Stimulated activated naive CD8-positive, alpha-beta T cell treated with anti-CD3 and anti-CD28 coated beads, Interleukin-15, Interleukin-2, amounts not matched to agents 100 ng/mL and 50 ng/mL, for 24 hours (primary cell): ENCODE measurements around the gene GDF11.

ENCODE experiments used
- H3K27ac Mint-ChIP-seq: one replicate; pipeline ENCODE4 v1.8.0; 2021; ENCODE audit warnings: mild to moderate bottlenecking, mixed read lengths
- H3K27me3 Mint-ChIP-seq: one replicate; pipeline ENCODE4 v1.8.0; 2021; ENCODE audit warnings: mixed read lengths
- H3K36me3 Mint-ChIP-seq: one replicate; pipeline ENCODE4 v1.8.0; 2021; ENCODE audit warnings: low read depth, mixed read lengths
- H3K4me1 Mint-ChIP-seq: one replicate; pipeline ENCODE4 v1.8.0; 2021; ENCODE audit warnings: low read depth, mixed read lengths
- H3K4me3 Mint-ChIP-seq: one replicate; pipeline ENCODE4 v1.8.0; 2021; ENCODE audit warnings: mild to moderate bottlenecking, mixed read lengths
- H3K9me3 Mint-ChIP-seq: one replicate; pipeline ENCODE4 v1.8.0; 2021; ENCODE audit warnings: mixed read lengths

GDF11 gene

GRCh38 chr12:55742719-55743405 is at the start of gene GDF11:
Gene GDF11 (plus strand): TSS chr12:55743122. CDS start chr12:55743317, 195 bp downstream.
- peaks cover 44% of the 10 kb centered on the region for H3K4me1 Mint-ChIP-seq

DNA sequence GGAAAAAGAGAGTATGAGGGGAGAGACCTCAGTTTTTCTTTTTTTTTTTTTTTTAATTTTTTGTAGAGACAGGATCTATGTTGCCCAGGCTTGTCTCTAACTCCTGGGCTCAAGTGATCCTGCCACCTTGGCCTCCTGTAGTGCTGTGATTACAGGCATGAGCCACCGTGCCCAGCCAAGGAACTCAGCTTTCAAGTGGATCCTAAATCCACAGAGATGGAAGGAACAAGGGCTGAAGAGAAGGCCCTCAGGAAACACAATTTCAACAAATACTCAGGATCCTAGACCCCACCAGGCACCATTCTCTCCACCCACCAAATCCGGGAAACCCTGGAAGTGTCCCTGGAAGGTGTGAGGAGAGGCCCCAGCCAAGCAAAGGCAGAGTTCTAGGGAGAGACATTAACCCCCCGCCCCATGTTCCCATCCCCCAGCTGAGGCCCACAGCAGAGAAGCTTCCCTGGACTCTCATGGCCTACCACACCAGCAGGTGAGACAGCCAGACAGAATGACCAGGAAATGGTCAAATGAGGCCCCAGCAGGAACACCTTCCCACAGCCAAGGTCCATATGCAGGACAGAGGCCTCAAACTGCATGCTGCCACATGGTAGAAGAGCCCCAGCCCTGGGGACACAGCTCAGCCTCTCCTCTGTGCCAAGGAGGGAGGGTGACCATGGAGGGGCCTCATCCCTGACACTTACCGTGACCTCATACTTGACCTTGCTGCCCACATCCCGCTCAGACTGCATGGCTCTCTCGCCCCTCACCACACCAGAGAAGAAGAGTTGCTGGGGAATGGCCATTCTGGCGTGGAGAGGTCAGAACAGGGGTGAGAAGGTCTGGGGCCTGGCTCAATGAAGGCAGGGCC is 49.4 kb upstream of the GDF11 start:
- Mint-ChIP-seq H3K27ac (no peak overlapping the region), H3K36me3 (no peaks in the 10 kb centered on the region), H3K4me3 (no peak overlapping the region), H3K27me3 (no peaks in the 10 kb centered on the region), H3K4me1 (no peaks in the 10 kb centered on the region), H3K9me3 (no peaks in the 10 kb centered on the region)

More at GRCh38 chr12:55742719-55743405, at the start of gene GDF11:
- Mint-ChIP-seq H3K4me3 (peak within 1 kb of the TSS; percentile 88), H3K36me3 (no peaks in the 10 kb centered on the region), H3K27ac (peak within 1 kb of the TSS; percentile 76), H3K9me3 (no peaks in the 10 kb centered on the region), H3K27me3 (no peaks in the 10 kb centered on the region)

- H3K9me3 Mint-ChIP-seq = no peaks in the 10 kb centered on the region
- H3K36me3 Mint-ChIP-seq = no peaks in the 10 kb centered on the region
- H3K27ac Mint-ChIP-seq = no peak overlapping the region
- H3K27me3 Mint-ChIP-seq = no peaks in the 10 kb centered on the region
- no peaks in the 10 kb centered on the region for H3K4me1 Mint-ChIP-seq
- no peak overlapping the region for H3K4me3 Mint-ChIP-seq
Observed at GRCh38 chr12:55694188-55694515, 48.8 kb upstream of the GDF11 start.

- Mint-ChIP-seq H3K36me3 (no peaks in the 10 kb centered on the region), H3K4me1 (no peaks in the 10 kb centered on the region), H3K27me3 (no peaks in the 10 kb centered on the region), H3K27ac (no peak overlapping the region), H3K4me3 (no peak overlapping the region), H3K9me3 (no peaks in the 10 kb centered on the region)
Observed at GRCh38 chr12:55694651-55695050, 48.3 kb upstream of the GDF11 start.

DNA sequence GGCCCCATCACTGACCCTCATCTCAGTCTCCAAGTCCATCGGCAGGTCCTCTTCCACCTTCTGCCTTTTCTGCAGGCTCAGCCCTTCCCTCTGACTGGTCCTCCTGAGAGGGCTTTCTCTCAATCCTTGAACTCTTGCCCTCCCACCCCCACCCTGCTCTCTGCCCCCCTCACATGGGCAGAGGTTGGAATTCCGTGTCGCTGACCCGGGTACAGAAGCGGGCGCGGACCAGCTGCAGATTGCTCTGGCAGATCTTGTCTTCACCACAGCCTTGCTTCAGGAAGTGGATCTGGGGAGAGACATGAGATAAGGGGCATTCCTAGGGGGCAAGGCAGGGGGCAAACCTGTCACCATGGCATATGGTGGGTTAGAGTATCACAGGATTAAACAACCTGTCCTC is 47.6 kb upstream of the GDF11 start:
- H3K9me3 Mint-ChIP-seq = no peaks in the 10 kb centered on the region

DNA sequence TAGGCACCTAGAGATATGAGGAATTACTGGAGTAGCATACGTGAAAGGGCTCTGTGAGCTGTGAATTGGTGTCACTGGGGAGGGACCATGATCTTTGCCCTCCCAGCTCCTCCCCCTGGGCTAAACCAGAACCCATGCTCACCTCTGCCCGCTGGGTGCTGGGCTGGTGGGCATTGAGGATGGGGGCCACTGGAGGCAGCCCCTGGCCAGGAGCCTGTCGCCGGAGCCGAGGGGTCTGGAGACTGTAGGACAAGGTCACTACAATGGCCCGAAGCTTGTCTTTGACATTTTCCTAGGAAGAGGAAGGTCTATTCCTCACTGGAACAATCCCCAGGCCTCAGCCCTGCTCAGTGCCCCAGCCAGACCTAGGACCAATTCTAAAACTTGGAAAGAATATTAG is 46.8 kb upstream of the GDF11 start:
- H3K4me3 Mint-ChIP-seq = no peak overlapping the region
- H3K4me1 Mint-ChIP-seq = no peaks in the 10 kb centered on the region
- H3K9me3 Mint-ChIP-seq = no peaks in the 10 kb centered on the region
- no peaks in the 10 kb centered on the region for H3K27me3 Mint-ChIP-seq
- no peak overlapping the region for H3K27ac Mint-ChIP-seq
- no peaks in the 10 kb centered on the region for H3K36me3 Mint-ChIP-seq

More for the DNA sequence above, 47.6 kb upstream of the GDF11 start:
- Mint-ChIP-seq H3K27ac (no peak overlapping the region), H3K27me3 (no peaks in the 10 kb centered on the region), H3K4me3 (no peak overlapping the region), H3K36me3 (no peaks in the 10 kb centered on the region), H3K4me1 (no peaks in the 10 kb centered on the region)

DNA sequence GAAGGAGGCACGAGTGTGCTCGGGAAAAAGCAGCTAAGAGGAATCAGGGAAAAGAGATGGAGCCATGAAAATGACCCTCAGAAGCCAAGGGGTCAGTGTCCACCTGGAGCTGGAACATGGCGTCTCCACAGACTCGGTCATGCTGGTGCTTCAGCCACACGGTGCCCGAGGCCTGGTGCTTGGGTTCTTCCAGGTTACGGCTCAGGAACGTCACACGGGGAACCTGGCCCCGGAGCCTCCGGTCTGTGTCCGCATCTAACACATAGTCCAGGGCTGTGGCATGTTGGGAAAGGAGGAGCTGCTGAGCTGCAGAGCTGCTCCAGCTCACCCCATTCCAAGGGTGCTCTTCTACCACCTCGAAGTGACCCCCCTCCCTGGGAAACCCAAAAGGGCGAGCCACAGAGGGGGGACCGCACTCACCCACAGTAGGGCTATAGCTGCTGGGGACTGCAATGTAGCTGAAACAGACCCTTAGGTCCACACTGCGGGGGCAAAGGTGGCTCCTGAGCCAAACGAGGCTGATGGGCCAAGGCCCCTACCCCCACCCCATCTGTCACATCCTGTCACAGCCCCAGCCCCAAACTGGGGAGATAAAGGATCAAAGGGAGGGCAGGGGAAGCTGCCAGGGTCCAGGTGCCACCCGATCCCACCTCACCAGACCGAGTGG is 46.0 kb upstream of the GDF11 start:
- H3K27ac Mint-ChIP-seq = no peak overlapping the region

DNA sequence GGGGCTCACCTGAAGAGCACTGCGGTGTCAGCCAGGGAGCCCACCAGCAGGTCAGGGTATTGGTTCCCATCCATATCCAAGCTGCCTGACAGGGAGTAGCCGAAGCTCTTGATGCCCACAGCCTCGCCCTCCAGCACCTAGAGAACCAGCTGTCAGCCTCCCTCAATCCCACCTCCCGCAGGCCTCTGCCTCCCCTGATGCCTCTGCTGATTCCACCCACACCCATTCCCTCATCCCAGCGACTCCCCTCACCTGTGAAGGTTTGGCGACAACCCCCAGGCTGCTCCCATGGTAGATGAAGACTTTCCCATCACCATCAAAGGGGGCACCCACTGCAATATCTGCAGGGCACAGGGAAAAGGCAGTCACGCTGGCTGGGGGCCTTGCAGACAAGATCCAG is 45.2 kb upstream of the GDF11 start:
- Mint-ChIP-seq H3K27ac (no peak overlapping the region), H3K4me1 (no peaks in the 10 kb centered on the region), H3K27me3 (no peaks in the 10 kb centered on the region), H3K9me3 (no peaks in the 10 kb centered on the region), H3K36me3 (no peaks in the 10 kb centered on the region), H3K4me3 (no peak overlapping the region)

More for the DNA sequence above, 46.0 kb upstream of the GDF11 start:
- no peak overlapping the region for H3K4me3 Mint-ChIP-seq
- no peaks in the 10 kb centered on the region for H3K27me3 Mint-ChIP-seq
- no peaks in the 10 kb centered on the region for H3K9me3 Mint-ChIP-seq
- no peaks in the 10 kb centered on the region for H3K4me1 Mint-ChIP-seq
- H3K36me3 Mint-ChIP-seq = no peaks in the 10 kb centered on the region

DNA sequence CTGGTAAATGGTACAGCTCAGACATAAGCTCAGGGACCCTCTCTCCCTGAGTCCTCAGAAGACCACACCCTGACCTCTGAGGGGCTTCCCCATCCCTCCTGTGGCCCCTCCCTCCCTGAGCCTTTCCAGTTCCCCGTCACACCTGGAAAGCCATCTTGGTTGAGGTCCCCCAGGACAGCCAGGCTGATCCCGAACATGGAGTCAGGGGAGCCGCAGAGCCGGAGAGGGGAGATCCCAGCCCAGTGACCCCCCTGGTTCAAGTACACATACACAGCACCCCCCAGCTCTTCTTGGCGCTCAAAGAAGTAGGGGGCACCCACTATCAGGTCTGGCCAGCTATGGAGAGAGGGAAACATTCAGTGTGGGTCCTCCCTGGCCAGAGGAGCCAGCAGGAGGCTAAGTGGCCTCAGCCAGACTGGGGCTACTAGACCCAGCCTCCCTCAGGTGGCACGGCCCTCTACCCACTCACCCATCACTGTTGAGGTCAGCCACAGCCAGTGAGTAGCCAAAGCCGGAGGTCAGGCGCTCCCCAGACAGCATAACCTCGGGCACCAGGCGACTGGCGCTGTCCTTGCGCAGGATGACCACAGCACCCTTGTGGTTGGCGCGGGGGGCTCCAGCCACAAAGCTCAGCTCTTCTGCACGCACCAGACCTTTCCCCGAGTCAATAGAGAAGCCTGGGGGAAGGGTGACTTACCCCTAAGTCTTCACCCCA is 44.5 kb upstream of the GDF11 start:
- Mint-ChIP-seq H3K27me3 (no peaks in the 10 kb centered on the region), H3K4me1 (no peaks in the 10 kb centered on the region), H3K9me3 (no peaks in the 10 kb centered on the region), H3K4me3 (no peak overlapping the region), H3K36me3 (no peaks in the 10 kb centered on the region), H3K27ac (no peak overlapping the region)

- Mint-ChIP-seq H3K27me3 (no peaks in the 10 kb centered on the region), H3K9me3 (no peaks in the 10 kb centered on the region), H3K4me1 (no peaks in the 10 kb centered on the region), H3K27ac (no peak overlapping the region), H3K36me3 (no peaks in the 10 kb centered on the region), H3K4me3 (no peak overlapping the region)
Observed at GRCh38 chr12:55698965-55699364, 44.0 kb upstream of the GDF11 start.

GRCh38 chr12:55699471-55700055 is 43.4 kb upstream of the GDF11 start:
- no peaks in the 10 kb centered on the region for H3K36me3 Mint-ChIP-seq
- no peak overlapping the region for H3K4me3 Mint-ChIP-seq
- no peaks in the 10 kb centered on the region for H3K27me3 Mint-ChIP-seq
- H3K9me3 Mint-ChIP-seq = no peaks in the 10 kb centered on the region
- no peak overlapping the region for H3K27ac Mint-ChIP-seq
- H3K4me1 Mint-ChIP-seq = no peaks in the 10 kb centered on the region

DNA sequence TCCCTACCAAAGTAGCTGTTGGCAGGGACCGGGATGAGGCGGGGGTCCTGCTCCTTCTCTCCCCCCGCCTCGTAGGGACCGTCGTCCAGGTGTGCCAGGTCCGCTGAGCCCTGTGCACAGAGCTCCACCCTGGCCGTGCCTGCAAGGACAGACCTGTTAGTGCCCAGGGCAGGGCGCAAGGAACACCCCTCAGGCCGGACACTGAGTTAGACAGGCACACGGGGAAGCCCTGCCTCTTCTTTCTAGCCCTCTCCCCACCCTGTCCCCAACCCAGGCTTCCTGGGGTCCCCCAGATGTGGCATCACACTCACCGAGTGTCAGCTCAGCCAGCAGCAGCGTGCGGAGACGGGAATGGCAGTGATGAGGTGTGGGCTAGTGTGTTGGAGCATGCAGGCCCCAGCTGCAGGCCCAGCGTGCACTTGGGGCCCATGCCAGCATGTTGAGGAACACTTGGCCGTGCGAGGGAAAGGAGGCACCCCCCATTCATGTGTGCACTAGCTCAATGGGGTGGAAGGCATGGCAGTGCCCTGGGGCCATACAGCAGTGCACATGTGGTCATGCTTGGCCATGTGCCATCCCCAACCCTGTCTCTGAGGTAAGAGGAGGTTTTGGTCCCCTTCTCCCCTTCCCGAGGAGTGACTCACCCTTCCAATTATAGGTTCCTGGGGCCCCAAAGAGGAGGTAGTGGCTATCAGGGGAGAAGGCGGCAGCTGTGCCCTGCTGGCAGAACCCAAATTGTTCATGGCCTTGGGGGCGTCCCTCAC is 42.5 kb upstream of the GDF11 start:
- no peaks in the 10 kb centered on the region for H3K27me3 Mint-ChIP-seq
- H3K27ac Mint-ChIP-seq = no peak overlapping the region
- no peak overlapping the region for H3K4me3 Mint-ChIP-seq
- no peaks in the 10 kb centered on the region for H3K9me3 Mint-ChIP-seq
- no peaks in the 10 kb centered on the region for H3K4me1 Mint-ChIP-seq
- H3K36me3 Mint-ChIP-seq = no peaks in the 10 kb centered on the region

- Mint-ChIP-seq H3K27ac (no peak overlapping the region), H3K4me1 (peaks cover 5% of the 10 kb centered on the region), H3K27me3 (peaks cover 17% of the 10 kb centered on the region), H3K4me3 (no peak overlapping the region), H3K9me3 (no peaks in the 10 kb centered on the region), H3K36me3 (no peaks in the 10 kb centered on the region)
Observed at GRCh38 chr12:55702861-55703260, 40.1 kb upstream of the GDF11 start.

DNA sequence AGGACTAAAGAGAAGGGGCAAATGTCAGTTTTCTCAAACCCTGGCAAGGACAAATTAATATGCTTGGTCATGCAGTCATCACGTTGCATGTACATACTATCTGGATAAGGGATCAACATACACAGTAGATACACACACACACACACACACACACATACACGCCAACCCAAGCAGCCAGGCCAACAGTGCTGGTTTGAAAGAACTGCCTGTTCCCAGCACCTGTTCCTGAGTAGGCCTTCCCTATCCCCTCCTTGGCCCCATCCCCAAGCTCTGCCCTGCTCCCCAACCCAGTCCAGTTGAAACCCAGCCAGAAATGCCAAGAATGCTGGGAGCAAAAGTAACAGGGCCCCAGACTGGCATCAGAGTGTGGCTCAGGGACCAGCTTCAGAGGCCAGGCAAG is 39.6 kb upstream of the GDF11 start:
- Mint-ChIP-seq H3K4me3 (no peak overlapping the region), H3K36me3 (no peaks in the 10 kb centered on the region)

More for the DNA sequence above, 39.6 kb upstream of the GDF11 start:
- H3K27ac Mint-ChIP-seq = no peak overlapping the region
- H3K27me3 Mint-ChIP-seq = peaks cover 20% of the 10 kb centered on the region
- peaks cover 8% of the 10 kb centered on the region for H3K4me1 Mint-ChIP-seq
- no peaks in the 10 kb centered on the region for H3K9me3 Mint-ChIP-seq
